Upper lobe of right lung (tissue), 1 donor: Measurements from ENCODE around the gene MYADM. TPM values are rescaled to one million over a fixed set of nuclear protein-coding genes. Genes with fewer than 3 reads are reported as not detected.

ENCODE experiments used
- ATAC-seq: fragments of 200-7000 bp; cut with Tn5 transposase; one replicate; pipeline ENCODE4 v1.9.1; 2020; ENCODE audit warnings: mild to moderate bottlenecking, moderate library complexity
- DNase-seq: peaks from one replicate; pipeline ENCODE4 v3.0.0-alpha.2; 2020
- H3K27ac ChIP-seq: fragments of 200-600 bp; one replicate; pipeline ENCODE4 v1.8.0; 2022
- H3K27me3 ChIP-seq: fragments of 200-600 bp; one replicate; pipeline ENCODE4 v1.8.0; 2022; ENCODE audit warnings: mild to moderate bottlenecking
- H3K36me3 ChIP-seq: fragments of 200-600 bp; one replicate; pipeline ENCODE4 v1.8.0; 2022
- H3K4me1 ChIP-seq: fragments of 200-600 bp; one replicate; pipeline ENCODE4 v1.8.0; 2022
- H3K4me3 ChIP-seq: fragments of 200-600 bp; one replicate; pipeline ENCODE4 v1.8.0; 2022; ENCODE audit warnings: mild to moderate bottlenecking
- H3K9me3 ChIP-seq: fragments of 200-600 bp; one replicate; pipeline ENCODE4 v1.8.0; 2022
- CTCF ChIP-seq: fragments of 200-600 bp; IDR thresholded peaks from one replicate; pipeline ENCODE4 v1.8.0; 2022; ENCODE audit warnings: antibody characterized with exemption
- intact Hi-C: fragments of 100-400 bp; cut with DNase I; formaldehyde crosslinking; loops from one replicate; pipeline ENCODE4 v1.11.0; 2022
- total RNA-seq: library from RNA; stranded (reverse); fragmentation: NEBNext Ultra II Directional; extraction: Animal tissue kit (Norgen Biotek cat#: 25700); gene quantifications from one replicate; pipeline ENCODE4 v1.2.1, GENCODE V29; 2021
- donor health status: DM: no; HTN: yes; CAD: no; lungs with severe emphysema.

The MYADM gene
- total RNA-seq, 1 donor from 2014 or later: 131 TPM

DNA sequence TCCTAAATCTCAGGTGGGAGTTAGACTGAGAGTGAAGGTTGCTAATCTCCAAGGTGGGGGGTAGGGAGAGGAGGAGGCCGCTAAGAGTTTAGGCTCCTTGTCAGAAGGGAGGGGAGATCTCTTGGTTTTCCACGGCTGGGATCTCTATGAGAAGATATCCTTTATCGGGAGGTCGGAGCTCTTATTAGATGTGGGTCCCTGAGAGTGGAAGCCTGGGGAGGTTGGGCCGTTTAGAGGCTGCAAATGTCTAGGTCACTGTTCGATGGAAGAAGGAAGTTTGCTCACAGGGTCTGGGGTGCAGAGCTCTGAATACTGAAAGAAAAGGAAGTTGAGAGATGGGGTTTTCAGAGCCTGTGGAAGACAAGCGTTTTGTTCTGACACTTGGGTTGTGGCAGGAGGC, 3.8 kb downstream of the MYADM start:
- H3K27ac ChIP-seq: no peak overlapping the region
- intact Hi-C loops: no loop called here
- no peaks in the 10 kb centered on the region for H3K9me3 ChIP-seq

DNA sequence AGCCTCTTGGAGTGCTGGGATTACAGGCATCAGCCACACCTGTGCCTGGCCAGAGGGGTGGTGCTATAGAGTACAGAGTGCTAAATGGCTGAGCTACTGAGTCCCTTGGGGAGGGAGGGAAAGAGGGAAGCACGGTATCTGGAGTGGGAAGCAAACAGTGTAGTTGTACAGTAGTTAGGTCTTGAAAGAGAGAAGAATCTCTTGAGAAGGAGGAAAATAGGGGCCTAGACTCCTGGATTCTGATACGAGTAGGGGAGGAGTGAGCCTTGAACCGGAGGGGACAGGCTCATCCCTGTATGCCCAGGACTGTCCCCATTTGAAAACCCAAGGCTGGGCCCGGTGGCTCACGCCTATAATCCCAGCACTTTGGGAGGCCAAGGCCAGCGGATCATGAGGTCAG, 5.1 kb downstream of the MYADM start:
- Histone ChIP-seq H3K4me3 (no peak overlapping the region), H3K36me3 (peaks cover 34% of the 10 kb centered on the region), H3K9me3 (no peaks in the 10 kb centered on the region), H3K27me3 (no peaks in the 10 kb centered on the region), H3K4me1 (peaks cover 13% of the 10 kb centered on the region), H3K27ac (no peak overlapping the region)
- ATAC-seq (no peak), DNase-seq (no peak)
- TF ChIP-seq CTCF: no peak
- intact Hi-C loops: no loop called here

More for the DNA sequence above, 3.8 kb downstream of the MYADM start:
- no peak for TF ChIP-seq CTCF
- Histone ChIP-seq H3K4me3 (no peak overlapping the region), H3K36me3 (peaks cover 34% of the 10 kb centered on the region), H3K27me3 (no peaks in the 10 kb centered on the region), H3K4me1 (peaks cover 20% of the 10 kb centered on the region)
- no peak for ATAC-seq
- DNase-seq: no peak

GRCh38 chr19:53873773-53874605, 6.3 kb downstream of the MYADM start:
- no peak overlapping the region for H3K4me3 ChIP-seq
- no peak overlapping the region for H3K27ac ChIP-seq
- DNase-seq (no peak), ATAC-seq (no peak)
- TF ChIP-seq CTCF: no peak
- H3K36me3 ChIP-seq: peaks cover 34% of the 10 kb centered on the region
- intact Hi-C loops: no loop called here
- no peaks in the 10 kb centered on the region for H3K9me3 ChIP-seq
- no peaks in the 10 kb centered on the region for H3K27me3 ChIP-seq
- H3K4me1 ChIP-seq: peaks cover 13% of the 10 kb centered on the region

GRCh38 chr19:53874606-53874990, 6.9 kb downstream of the MYADM start:
- no peak for TF ChIP-seq CTCF
- Histone ChIP-seq H3K27me3 (peaks cover under 1% of the 10 kb centered on the region), H3K36me3 (peaks cover 34% of the 10 kb centered on the region), H3K9me3 (no peaks in the 10 kb centered on the region), H3K4me3 (no peak overlapping the region), H3K4me1 (peaks cover 15% of the 10 kb centered on the region), H3K27ac (no peak overlapping the region)
- ATAC-seq (no peak), DNase-seq (no peak)
- intact Hi-C loops: no loop called here

- Histone ChIP-seq H3K27me3 (peaks cover 5% of the 10 kb centered on the region), H3K4me3 (no peak overlapping the region), H3K9me3 (no peaks in the 10 kb centered on the region), H3K4me1 (peaks cover 12% of the 10 kb centered on the region), H3K27ac (no peak overlapping the region), H3K36me3 (peaks cover 30% of the 10 kb centered on the region)
- intact Hi-C loops: no loop called here
- no peak for ATAC-seq
- DNase-seq: no peak
- TF ChIP-seq CTCF: no peak
Observed at GRCh38 chr19:53875602-53876325, 8.1 kb downstream of the MYADM start.
